ENCODE results near the gene CNTNAP2. TPM values are rescaled to one million over a fixed set of nuclear protein-coding genes. Genes with fewer than 3 reads are reported as not detected.
"Not testable (repeated sequence)": the region's sequence is repeated elsewhere in the genome, so short reads cannot be mapped to it uniquely, and the experiment has no call there.

CNTNAP2 gene
- total RNA-seq, 1 donor from 2014 or later, result 5.4 TPM

DNA sequence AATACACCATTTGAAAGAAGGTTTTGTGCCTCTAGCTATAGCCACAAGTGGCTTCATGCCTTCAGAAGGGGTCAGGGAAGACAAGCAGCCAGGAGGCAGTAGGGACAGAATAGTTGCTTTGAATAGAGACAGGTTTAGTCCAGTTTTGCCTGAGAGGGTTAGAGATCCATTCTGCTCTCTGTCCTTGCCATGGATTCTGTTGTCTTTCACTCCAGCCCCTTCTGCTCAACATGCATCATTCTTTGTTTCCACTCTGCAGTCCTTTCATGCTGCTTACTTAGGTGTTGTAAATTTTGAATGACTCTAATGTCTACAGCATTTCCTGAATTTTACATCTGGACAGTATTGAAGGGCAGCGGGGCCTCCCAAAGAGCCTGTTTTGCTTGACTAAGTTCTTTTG is 60.3 kb downstream of the CNTNAP2 start:
- TF ChIP-seq, protein P1, sequence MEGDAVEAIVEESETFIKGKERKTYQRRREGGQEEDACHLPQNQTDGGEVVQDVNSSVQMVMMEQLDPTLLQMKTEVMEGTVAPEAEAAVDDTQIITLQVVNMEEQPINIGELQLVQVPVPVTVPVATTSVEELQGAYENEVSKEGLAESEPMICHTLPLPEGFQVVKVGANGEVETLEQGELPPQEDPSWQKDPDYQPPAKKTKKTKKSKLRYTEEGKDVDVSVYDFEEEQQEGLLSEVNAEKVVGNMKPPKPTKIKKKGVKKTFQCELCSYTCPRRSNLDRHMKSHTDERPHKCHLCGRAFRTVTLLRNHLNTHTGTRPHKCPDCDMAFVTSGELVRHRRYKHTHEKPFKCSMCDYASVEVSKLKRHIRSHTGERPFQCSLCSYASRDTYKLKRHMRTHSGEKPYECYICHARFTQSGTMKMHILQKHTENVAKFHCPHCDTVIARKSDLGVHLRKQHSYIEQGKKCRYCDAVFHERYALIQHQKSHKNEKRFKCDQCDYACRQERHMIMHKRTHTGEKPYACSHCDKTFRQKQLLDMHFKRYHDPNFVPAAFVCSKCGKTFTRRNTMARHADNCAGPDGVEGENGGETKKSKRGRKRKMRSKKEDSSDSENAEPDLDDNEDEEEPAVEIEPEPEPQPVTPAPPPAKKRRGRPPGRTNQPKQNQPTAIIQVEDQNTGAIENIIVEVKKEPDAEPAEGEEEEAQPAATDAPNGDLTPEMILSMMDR (IDR thresholded peaks at IDR 0.05; ENCODE audit: unreplicated experiment), result no peak
- Mint-ChIP-seq H3K36me3 (ENCODE audit: low read depth, unreplicated experiment) (no peaks in the 10 kb centered on the region), H3K27me3 (ENCODE audit: unreplicated experiment) (no peaks in the 10 kb centered on the region), H3K27ac (ENCODE audit: unreplicated experiment) (no peak overlapping the region), H3K4me3 (ENCODE audit: unreplicated experiment) (no peak overlapping the region), H3K9me3 (ENCODE audit: unreplicated experiment) (peaks cover 9% of the 10 kb centered on the region), H3K4me1 (ENCODE audit: unreplicated experiment) (no peaks in the 10 kb centered on the region)
- DNase-seq (ENCODE audit: low spot score), result no peak

DNA sequence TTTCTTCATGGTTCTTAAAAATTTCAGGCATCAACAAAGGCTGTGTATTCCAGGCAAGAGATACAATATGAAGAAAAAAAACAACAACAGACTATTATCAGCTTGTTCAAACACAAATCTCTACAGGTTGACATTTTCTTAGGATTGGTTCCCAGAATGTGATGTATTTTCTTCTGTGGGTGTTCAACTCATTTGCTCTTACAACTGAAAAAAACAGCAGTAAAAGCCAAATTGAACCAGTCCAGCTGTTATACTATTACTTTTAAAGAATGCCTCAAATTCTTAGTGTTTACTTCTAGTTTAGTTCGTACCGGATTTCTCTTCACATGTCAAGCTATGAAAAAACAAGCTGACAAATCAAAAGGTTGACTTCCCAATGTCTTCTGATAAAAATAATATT is 60.7 kb downstream of the CNTNAP2 start:
- no peaks in the 10 kb centered on the region for H3K27me3 Mint-ChIP-seq (ENCODE audit: unreplicated experiment)
- TF ChIP-seq, protein P1 (IDR thresholded peaks at IDR 0.05; ENCODE audit: unreplicated experiment), result no peak
- H3K4me1 Mint-ChIP-seq (ENCODE audit: unreplicated experiment), result no peaks in the 10 kb centered on the region
- H3K4me3 Mint-ChIP-seq (ENCODE audit: unreplicated experiment), result no peak overlapping the region
- no peak for DNase-seq (ENCODE audit: low spot score)
- H3K36me3 Mint-ChIP-seq (ENCODE audit: low read depth, unreplicated experiment), result no peaks in the 10 kb centered on the region
- peaks cover 10% of the 10 kb centered on the region for H3K9me3 Mint-ChIP-seq (ENCODE audit: unreplicated experiment)
- H3K27ac Mint-ChIP-seq (ENCODE audit: unreplicated experiment), result no peak overlapping the region

DNA sequence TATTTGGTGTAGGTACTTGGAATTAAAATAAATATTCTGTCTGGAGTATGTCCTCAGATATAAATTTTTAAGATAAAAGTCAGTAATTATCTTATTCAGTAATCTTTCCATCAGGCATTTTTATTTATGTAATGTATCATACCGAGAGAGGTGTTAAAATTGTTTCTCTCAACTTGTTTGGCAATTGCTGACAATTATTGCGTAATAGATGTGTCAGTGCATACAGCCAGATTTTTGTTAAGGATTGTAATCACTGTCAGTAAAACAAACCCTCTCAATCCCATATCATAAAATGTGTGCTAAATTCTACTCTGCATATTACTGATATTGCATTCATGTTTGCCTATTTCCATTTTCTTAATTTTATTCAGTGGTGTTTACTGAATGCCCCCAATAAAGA is 69.2 kb downstream of the CNTNAP2 start:
- H3K4me3 Mint-ChIP-seq (ENCODE audit: unreplicated experiment), result no peak overlapping the region
- H3K27me3 Mint-ChIP-seq (ENCODE audit: unreplicated experiment), result no peaks in the 10 kb centered on the region
- TF ChIP-seq, protein P1 (IDR thresholded peaks at IDR 0.05; ENCODE audit: unreplicated experiment), result no peak
- peaks cover 21% of the 10 kb centered on the region for H3K9me3 Mint-ChIP-seq (ENCODE audit: unreplicated experiment)
- no peaks in the 10 kb centered on the region for H3K36me3 Mint-ChIP-seq (ENCODE audit: low read depth, unreplicated experiment)
- DNase-seq (ENCODE audit: low spot score), result no peak
- no peak overlapping the region for H3K27ac Mint-ChIP-seq (ENCODE audit: unreplicated experiment)
- no peaks in the 10 kb centered on the region for H3K4me1 Mint-ChIP-seq (ENCODE audit: unreplicated experiment)

DNA sequence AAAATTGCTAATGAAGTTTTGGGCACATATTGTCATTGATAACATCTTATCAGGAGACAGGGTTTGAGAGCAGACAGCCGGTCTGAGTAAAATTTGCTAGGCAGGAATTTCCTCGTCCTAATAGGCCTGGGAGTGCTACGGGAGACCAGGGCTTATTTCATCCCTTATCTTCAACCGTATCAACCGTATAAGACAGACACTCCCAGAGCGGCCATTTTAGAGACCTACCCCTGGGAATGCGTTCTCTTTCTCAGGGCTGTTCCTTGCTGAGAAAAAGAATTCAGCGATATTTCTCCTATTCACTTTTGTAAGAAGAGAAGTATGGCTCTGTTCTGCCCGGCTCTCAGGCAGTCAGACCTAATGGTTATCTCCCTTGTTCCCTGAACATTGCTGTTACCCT is 74.8 kb downstream of the CNTNAP2 start:
- not testable (repeated sequence) for DNase-seq (ENCODE audit: low spot score); H3K4me3 Mint-ChIP-seq (ENCODE audit: unreplicated experiment); H3K4me1 Mint-ChIP-seq (ENCODE audit: unreplicated experiment); H3K36me3 Mint-ChIP-seq (ENCODE audit: low read depth, unreplicated experiment); H3K27me3 Mint-ChIP-seq (ENCODE audit: unreplicated experiment); H3K27ac Mint-ChIP-seq (ENCODE audit: unreplicated experiment)
- H3K9me3 Mint-ChIP-seq (ENCODE audit: unreplicated experiment), result peaks cover 29% of the 10 kb centered on the region

DNA sequence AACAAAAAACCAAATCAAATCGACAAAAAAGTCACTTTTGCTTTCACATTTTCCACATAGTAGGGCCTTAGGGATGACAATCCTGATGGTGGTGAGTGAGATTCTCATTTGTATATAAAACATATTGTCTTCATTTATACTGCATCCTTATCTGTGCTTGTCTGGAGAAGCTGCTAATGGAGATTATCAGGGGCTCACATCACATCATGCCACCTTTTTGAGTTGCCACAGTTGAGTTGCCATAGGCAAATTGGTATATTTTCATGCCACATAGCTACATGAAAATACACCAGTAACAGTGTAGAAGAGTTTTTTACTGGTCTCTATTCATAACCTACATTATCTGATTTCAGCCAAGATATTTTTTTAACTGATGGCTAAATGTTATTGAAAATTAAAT is 85.3 kb downstream of the CNTNAP2 start:
- Mint-ChIP-seq H3K36me3 (ENCODE audit: low read depth, unreplicated experiment) (no peaks in the 10 kb centered on the region), H3K4me3 (ENCODE audit: unreplicated experiment) (no peak overlapping the region), H3K9me3 (ENCODE audit: unreplicated experiment) (no peaks in the 10 kb centered on the region), H3K27ac (ENCODE audit: unreplicated experiment) (no peak overlapping the region), H3K27me3 (ENCODE audit: unreplicated experiment) (no peaks in the 10 kb centered on the region), H3K4me1 (ENCODE audit: unreplicated experiment) (no peaks in the 10 kb centered on the region)
- DNase-seq (ENCODE audit: low spot score), result no peak
- TF ChIP-seq, protein P1 (IDR thresholded peaks at IDR 0.05; ENCODE audit: unreplicated experiment), result no peak

DNA sequence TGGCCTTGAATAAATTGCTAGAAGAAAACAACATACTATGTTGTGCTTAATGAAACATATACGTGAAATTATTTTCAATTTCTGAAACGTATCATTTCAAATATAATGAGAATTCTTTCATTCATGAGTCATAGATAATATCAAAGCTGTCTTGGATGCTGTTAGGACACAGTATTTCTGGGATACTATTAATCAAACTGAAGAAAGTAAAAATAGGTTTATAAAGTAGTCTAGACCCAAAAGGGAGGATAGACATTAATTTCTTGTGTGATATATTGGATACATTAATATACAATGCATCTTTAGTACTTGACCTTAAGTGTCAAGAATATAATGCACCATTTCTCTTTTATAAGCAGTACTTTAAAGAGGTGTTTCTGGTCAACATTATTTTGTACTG is 89.7 kb downstream of the CNTNAP2 start:
- no peak for DNase-seq (ENCODE audit: low spot score)
- no peaks in the 10 kb centered on the region for H3K4me1 Mint-ChIP-seq (ENCODE audit: unreplicated experiment)
- H3K36me3 Mint-ChIP-seq (ENCODE audit: low read depth, unreplicated experiment), result no peaks in the 10 kb centered on the region
- no peaks in the 10 kb centered on the region for H3K27me3 Mint-ChIP-seq (ENCODE audit: unreplicated experiment)
- no peaks in the 10 kb centered on the region for H3K9me3 Mint-ChIP-seq (ENCODE audit: unreplicated experiment)
- TF ChIP-seq, protein P1 (IDR thresholded peaks at IDR 0.05; ENCODE audit: unreplicated experiment), result no peak
- no peak overlapping the region for H3K4me3 Mint-ChIP-seq (ENCODE audit: unreplicated experiment)
- no peak overlapping the region for H3K27ac Mint-ChIP-seq (ENCODE audit: unreplicated experiment)
